RPMI7951 (cell line): ENCODE data around the gene ACTC1. TPM values are rescaled to one million over a fixed set of nuclear protein-coding genes. Genes with fewer than 3 reads are reported as not detected.

ENCODE experiments used
- DNase-seq: peaks from one replicate; pipeline ENCODE4 v3.0.0-alpha.2; 2012; ENCODE audit warnings: low read depth
- total RNA-seq: library from RNA; depleted of rRNA; stranded (reverse); fragments of >200 nt; shearing (Covaris generic); gene quantifications from 2 replicates; pipeline ENCODE4 v1.2.3, GENCODE V29; 2014

Gene ACTC1
- total RNA-seq, 1 experiment from 2014 or later = not detected

GRCh38 chr15:34802371-34802770 is 7.0 kb upstream of the ACTC1 start:
- no peak for DNase-seq

DNA sequence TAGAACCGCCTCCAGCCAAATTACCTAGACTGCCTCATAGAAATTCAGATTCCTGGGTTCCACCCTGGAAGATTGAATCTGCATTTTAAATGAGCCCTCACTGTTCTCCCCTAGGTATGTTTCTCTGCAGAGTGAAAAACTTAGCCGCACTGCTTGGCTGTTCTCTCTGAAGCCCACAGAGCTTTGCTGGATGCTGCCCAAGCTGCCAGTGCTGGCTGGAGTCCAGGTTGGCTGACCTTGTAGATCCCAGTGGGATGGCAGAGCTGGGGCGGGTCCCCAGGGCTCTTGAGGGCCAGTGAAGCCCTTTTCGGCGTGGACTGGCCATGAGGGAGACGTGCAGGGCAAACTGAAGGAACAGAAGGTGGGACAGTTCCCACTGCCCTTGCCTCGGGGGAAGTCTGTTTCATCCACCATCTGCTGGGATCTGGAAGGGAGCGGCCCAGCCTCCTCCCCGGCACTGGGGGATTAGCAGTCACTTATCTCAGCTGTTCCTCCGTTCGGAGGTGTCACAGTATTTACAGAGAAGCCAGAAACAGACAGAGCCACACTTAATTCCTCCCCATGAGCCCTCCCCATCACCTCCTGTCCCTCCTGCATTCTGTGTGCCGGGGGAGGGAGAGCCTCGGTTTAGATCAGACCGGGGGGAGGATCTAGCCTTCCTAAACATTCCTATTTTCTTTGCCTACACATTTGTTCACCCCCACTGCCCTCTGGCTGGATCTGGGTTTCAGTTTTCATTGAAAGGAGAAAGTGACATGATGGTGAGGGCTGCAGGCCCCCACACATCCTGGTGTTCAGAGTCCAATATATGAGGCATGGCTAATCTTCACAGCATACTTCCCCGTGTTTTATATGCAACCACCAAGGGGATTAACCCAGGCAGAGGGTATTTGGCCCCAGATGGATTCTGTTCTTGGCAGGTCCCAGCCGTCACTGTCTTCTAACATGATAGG is 4.1 kb upstream of the ACTC1 start:
- peak; percentile 80 for DNase-seq

- DNase-seq = no peak
Measured at GRCh38 chr15:34796847-34797435, 1.6 kb upstream of the ACTC1 start.

DNA sequence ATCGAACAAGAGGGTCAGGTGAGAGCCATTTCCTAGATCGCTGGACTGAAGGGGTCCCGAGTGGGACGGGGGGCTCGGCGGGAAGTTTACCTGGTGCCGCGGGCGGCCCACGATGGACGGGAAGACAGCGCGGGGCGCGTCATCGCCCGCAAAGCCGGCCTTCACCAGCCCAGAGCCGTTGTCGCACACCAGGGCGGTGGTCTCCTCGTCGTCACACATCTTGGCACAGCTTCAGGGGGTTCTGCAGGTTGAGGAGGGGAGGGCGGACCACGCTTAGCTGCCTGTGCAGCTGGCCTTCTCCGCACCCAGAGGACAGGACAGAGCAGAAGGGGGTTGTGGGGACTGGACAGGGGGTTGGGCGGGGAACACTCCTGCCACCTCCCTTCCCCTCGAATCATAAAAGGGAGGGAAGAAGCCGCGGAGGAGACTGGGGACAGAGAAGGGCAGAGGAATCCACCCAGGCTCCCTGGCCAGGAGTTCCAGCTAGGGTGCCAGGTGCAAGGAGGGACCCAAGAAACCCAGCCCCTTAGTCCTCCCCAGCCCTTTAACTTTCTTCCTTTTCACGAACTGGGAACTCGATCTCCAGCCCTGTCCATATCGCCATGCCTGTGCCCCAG is 651 bp downstream of the ACTC1 start:
- no peak for DNase-seq

- no peak for DNase-seq
Measured at GRCh38 chr15:34793901-34794300, 1.4 kb downstream of the ACTC1 start.

DNA sequence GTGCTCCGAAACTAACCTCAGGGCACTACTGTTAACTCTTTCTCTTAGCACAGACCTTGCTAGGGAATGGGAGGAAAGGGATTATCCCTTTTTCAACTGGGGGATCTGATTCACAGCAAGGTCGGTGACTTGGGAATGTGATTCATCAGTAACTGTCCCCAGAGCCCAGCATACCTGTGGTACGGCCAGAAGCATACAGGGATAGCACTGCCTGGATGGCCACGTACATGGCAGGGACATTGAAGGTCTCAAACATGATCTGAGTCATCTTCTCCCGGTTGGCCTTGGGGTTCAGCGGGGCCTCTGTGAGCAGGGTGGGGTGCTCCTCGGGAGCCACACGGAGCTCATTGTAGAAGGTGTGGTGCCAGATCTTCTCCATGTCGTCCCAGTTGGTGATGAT is 2.3 kb downstream of the ACTC1 start:
- DNase-seq = no peak

DNA sequence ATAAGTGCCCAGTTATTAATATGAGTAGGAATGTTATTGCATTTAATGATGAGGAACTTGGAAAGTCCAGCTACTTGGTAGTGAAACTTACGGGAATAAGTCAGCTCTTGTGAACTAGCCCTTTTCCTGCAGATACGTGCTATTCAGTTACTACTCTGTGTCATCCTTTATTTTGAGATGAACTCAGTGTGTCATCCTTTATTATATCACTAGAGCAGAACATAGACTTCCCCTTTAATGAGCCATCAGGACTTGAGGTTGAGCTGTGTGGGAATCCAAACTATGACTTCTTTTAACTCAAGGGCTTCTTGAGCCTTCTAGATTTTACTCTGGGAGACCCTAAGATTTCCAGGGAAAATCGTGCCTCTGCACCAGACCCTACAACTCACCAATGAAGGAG is 3.6 kb downstream of the ACTC1 start:
- DNase-seq = no peak

- DNase-seq = no peak
Measured at GRCh38 chr15:34790121-34790520, 5.2 kb downstream of the ACTC1 start.

DNA sequence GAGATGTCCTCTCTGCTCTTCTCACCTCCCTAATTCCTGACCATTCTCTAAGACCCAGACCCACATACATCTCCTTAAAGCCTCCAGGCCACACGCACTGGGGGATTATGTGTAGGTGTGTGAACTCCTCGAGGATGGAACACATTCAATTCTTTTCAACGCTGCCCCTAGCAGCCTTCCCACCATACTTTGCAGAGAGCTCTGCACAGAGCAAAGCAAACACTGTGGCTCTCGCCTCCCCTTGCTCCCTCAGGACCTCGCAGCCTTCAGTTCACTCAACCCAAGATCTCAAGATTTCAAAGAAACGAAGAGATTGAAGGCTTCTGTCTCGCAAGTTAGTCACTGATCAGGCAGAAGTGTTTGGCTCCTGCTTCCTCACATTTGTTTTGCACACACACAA is 6.0 kb downstream of the ACTC1 start:
- DNase-seq = no peak

DNA sequence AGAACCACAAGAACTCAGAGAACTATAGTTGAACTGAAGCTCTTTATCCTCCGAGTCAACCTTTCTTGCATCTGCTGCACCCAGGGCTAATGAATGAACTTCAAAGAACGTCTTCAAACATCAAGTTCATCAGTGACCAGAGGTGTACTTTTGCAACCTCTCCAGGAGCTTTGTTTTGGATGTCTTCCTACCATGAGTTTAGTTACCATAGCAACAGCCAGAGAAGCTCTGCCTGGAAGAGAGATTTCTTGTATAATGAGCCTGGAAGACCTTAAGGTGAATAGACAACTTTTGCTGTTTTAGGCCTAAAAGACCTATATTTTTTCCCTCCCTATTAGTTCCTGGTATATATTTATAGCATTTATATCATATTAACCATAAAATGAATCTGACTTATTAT is 9.1 kb downstream of the ACTC1 start:
- no peak for DNase-seq

- DNase-seq = peak; percentile 16
Measured at GRCh38 chr15:34783991-34784390, 11.4 kb downstream of the ACTC1 start.

- DNase-seq = no peak
Measured at GRCh38 chr15:34783431-34783830, 11.9 kb downstream of the ACTC1 start.

- DNase-seq = no peak
Measured at GRCh38 chr15:34782901-34783300, 12.4 kb downstream of the ACTC1 start.

GRCh38 chr15:34780725-34781124 is 14.6 kb downstream of the ACTC1 start:
- DNase-seq = no peak

DNA sequence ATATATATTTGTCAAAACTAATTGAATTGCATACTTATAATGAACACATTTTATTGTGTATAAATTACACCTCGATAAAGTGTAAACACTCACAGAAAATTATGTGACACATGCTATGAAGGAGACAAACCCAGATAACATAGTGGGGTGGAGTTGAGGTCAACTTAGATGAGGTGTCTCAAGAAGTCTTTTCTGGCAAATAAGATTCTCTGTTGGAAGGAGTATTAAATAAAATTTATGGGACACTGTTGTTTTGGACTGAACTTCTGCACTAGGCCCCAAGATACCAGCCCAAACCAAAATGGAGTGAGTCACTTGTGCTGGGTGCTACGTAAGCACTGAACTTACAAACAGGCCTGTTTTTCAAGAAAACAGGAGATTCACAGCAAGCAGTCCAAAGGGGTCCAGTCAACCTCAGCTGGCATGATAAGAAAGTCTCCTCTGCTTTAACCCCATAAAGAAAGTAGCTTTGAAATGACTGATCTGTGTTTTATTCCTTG is 18.7 kb downstream of the ACTC1 start:
- no peak for DNase-seq

DNA sequence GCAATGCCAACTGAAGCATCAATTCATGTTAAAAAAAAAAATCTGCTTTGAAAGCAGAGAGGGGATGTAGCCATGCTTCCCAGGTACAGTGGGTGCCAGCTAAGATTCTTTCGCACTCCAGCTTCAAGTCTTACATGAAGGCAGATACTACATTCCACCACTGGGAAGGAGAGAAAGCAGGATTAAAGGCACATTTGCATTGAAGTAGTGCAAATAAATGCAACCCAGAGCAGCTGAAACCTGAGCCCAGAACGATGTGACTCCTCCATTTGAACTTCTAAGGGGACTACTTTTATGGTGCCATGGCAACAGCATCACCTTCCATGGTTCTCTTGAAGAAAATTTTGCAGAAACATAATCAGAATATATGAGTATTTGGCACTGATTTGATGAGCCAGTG is 21.4 kb downstream of the ACTC1 start:
- no peak for DNase-seq

GRCh38 chr15:34773013-34773412 is 22.3 kb downstream of the ACTC1 start:
- no peak for DNase-seq

DNA sequence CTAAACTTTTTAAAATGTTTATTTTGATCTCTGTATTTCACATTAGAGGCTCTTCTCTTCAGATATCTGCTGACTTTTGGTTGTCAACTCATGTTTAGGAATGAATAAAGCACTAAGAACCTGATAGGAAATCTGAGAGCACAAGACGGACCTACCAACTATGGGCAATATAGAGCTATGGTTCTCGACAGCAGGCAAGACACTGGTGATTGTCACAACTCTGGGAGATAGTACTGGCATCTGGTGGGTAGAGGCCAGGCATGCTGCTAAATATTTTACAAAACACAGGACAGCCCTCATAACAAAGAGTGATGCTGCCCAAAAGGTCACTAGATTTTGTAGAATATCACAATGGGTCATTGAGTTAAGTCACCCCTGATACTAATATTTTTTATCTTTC is 23.0 kb downstream of the ACTC1 start:
- DNase-seq = no peak

DNA sequence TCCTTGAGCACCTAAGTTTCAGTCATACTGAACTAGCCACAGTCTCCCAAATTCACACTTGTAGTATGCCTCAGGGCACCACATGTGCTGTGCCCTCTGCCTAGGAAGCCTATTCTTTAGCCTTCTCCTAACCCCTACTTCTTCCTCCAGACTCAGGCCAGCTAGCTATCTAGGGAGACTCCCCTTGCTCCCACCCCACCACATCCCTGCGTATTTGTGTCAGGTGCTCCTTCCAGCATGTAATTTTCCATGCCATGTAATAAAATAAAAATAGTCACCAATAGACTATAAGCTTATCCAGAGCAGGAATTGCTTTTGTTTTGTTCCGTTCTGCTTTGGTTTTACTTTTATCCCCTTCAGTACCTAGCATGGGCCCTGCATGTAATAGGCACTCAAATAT is 25.6 kb downstream of the ACTC1 start:
- DNase-seq = no peak

- no peak for DNase-seq
Measured at GRCh38 chr15:34768530-34768929, 26.8 kb downstream of the ACTC1 start.

GRCh38 chr15:34765741-34766140 is 29.6 kb downstream of the ACTC1 start:
- DNase-seq = no peak

GRCh38 chr15:34760909-34761308 is 34.4 kb downstream of the ACTC1 start:
- DNase-seq = no peak

DNA sequence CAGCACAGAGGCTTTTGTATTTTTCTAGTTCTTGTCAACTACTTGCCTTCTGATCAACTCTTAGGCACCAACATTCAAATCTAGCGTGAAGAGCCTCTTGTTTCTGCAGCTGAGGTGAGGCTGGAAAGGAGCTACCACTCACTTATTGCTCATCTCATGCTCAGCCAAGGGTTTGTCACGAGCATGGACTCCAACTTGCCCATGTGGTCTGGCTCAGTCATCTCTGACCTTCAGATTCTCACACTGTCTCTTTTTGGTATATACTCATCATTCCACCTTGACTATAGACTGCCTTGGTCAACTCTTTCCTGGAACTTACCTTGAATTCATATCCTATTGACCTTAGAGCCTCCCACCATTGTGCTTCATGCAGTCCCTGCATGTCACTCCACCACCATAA is 35.4 kb downstream of the ACTC1 start:
- no peak for DNase-seq
